HG03378 (cell line): ENCODE data around the gene NAT9.

ENCODE experiments used
- ATAC-seq: cut with Tn5 transposase; IDR thresholded peaks from one replicate; pipeline ENCODE4 v1.9.1; 2021; ENCODE audit warnings: mild to moderate bottlenecking, moderate library complexity; ENCODE audit not compliant: unreplicated experiment

The NAT9 gene

GRCh38 chr17:74806334-74806733 is 30.2 kb upstream of the NAT9 start:
- no peak for ATAC-seq

- no peak for ATAC-seq
Observed at GRCh38 chr17:74805591-74805991, 29.4 kb upstream of the NAT9 start.

- no peak for ATAC-seq
Observed at GRCh38 chr17:74804683-74805082, 28.5 kb upstream of the NAT9 start.

GRCh38 chr17:74803971-74804370 is 27.8 kb upstream of the NAT9 start:
- ATAC-seq = no peak

- ATAC-seq = no peak
Observed at GRCh38 chr17:74803388-74803930, 27.3 kb upstream of the NAT9 start.

GRCh38 chr17:74801896-74802295 is 25.8 kb upstream of the NAT9 start:
- ATAC-seq = no peak

GRCh38 chr17:74800531-74800930 is 24.4 kb upstream of the NAT9 start:
- no peak for ATAC-seq

GRCh38 chr17:74799097-74799496 is 23.0 kb upstream of the NAT9 start:
- no peak for ATAC-seq

GRCh38 chr17:74798239-74798707 is 22.1 kb upstream of the NAT9 start:
- no peak for ATAC-seq

- ATAC-seq = no peak
Observed at GRCh38 chr17:74797824-74798223, 21.7 kb upstream of the NAT9 start.

GRCh38 chr17:74796866-74797265 is 20.7 kb upstream of the NAT9 start:
- ATAC-seq = no peak

GRCh38 chr17:74796211-74796610 is 20.1 kb upstream of the NAT9 start:
- no peak for ATAC-seq

GRCh38 chr17:74795327-74796020 is 19.3 kb upstream of the NAT9 start:
- no peak for ATAC-seq

- no peak for ATAC-seq
Observed at GRCh38 chr17:74792586-74793105, 16.5 kb upstream of the NAT9 start.

GRCh38 chr17:74790161-74791058 is 14.3 kb upstream of the NAT9 start:
- no peak for ATAC-seq

GRCh38 chr17:74786431-74787055 is 10.4 kb upstream of the NAT9 start:
- ATAC-seq = no peak

GRCh38 chr17:74785981-74786360 is 9.8 kb upstream of the NAT9 start:
- no peak for ATAC-seq

- no peak for ATAC-seq
Observed at GRCh38 chr17:74785096-74785980, 9.2 kb upstream of the NAT9 start.

- no peak for ATAC-seq
Observed at GRCh38 chr17:74784125-74784810, 8.1 kb upstream of the NAT9 start.

- ATAC-seq = no peak
Observed at GRCh38 chr17:74782571-74782970, 6.4 kb upstream of the NAT9 start.
